GM23338 (cell line): ENCODE measurements around the gene SH3RF3.

Source experiments
- CREB1 ChIP-seq: fragments of 250-450 bp; sonication (Bioruptor Pico); IDR thresholded peaks from 2 replicates; pipeline ENCODE4 v1.5.0; 2020; ENCODE audit warnings: low read depth, mild to moderate bottlenecking, moderate library complexity
- CTCF ChIP-seq, 2 experiments: fragments of 200-600 bp in 1 of 2; sonication (generic) in 1 of 2; conservative IDR thresholded peaks; 2 replicates each; pipeline versions ENCODE4 v1.5.1 to v1.6.1; 2016 to 2017; ENCODE audit warnings: antibody characterized with exemption in 2 of 2, low read depth in 2 of 2, mild to moderate bottlenecking in 2 of 2, moderate library complexity in 1 of 2
- ETS1 ChIP-seq: IDR thresholded peaks from 2 replicates; pipeline ENCODE4 v1.6.1; 2016; ENCODE audit warnings: antibody characterized with exemption
- EZH2 ChIP-seq: fragments of 200-600 bp; sonication (generic); IDR thresholded peaks from one replicate; pipeline ENCODE4 v1.8.0; 2017; ENCODE audit warnings: antibody characterized with exemption, mild to moderate bottlenecking, low read depth; ENCODE audit not compliant: unreplicated experiment
- POLR2AphosphoS5 ChIP-seq: IDR thresholded peaks from 2 replicates; pipeline ENCODE4 v1.6.1; 2016; ENCODE audit warnings: antibody characterized with exemption, low read depth
- REST ChIP-seq: IDR thresholded peaks from one replicate; pipeline ENCODE4 v1.6.1; 2018; ENCODE audit warnings: antibody characterized with exemption; ENCODE audit not compliant: unreplicated experiment
- ZNF114 ChIP-seq: fragments of 250-450 bp; sonication (Bioruptor Pico); IDR thresholded peaks from 2 replicates; pipeline ENCODE4 v1.5.0; 2020; ENCODE audit warnings: mild to moderate bottlenecking, moderate library complexity

DNA sequence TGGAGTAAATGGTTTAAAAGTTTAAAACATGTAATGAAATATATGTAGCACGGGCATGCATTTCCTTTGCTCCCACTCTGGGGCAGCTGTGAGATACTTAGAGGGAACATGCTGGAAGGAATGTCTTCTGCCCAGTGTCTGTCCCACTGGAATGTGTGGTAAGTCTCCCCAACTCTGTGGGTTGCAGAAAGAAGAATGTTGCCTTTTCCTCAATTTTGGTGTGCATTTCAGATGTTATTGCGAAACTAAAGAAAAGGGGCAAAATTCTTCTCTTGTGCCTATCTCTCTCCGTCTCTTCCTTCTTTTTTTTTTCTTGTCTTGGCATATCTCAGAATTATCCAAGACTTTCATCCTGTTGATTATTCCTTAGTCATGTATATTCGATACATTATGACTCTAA, 201.1 kb downstream of the SH3RF3 start:
- no peak for TF ChIP-seq CTCF (conservative IDR thresholded peaks at IDR 0.05; ENCODE audit: low read depth in 2 of 2)
- no peak for TF ChIP-seq REST
- no peak for TF ChIP-seq CREB1
- no peak for TF ChIP-seq ETS1
- no peak for TF ChIP-seq POLR2AphosphoS5
- TF ChIP-seq EZH2: no peak
- no peak for TF ChIP-seq ZNF114 (CRISPR knock-in tag)
